ENCODE measurements around the gene SKAP1. TPM values are rescaled to one million over a fixed set of nuclear protein-coding genes. Genes with fewer than 3 reads are reported as not detected.
A peak's percentile ranks its signal among the peaks of the same experiment; 100 is the strongest.

The SKAP1 gene
- total and polyA plus RNA-seq, 2 experiments from 2014 or later = 0.27 TPM; not detected in 1

- TF ChIP-seq ETS1 (IDR thresholded peaks at IDR 0.05) = no peak
Measured at GRCh38 chr17:48460052-48460451, 30.0 kb upstream of the SKAP1 start (continued).

DNA sequence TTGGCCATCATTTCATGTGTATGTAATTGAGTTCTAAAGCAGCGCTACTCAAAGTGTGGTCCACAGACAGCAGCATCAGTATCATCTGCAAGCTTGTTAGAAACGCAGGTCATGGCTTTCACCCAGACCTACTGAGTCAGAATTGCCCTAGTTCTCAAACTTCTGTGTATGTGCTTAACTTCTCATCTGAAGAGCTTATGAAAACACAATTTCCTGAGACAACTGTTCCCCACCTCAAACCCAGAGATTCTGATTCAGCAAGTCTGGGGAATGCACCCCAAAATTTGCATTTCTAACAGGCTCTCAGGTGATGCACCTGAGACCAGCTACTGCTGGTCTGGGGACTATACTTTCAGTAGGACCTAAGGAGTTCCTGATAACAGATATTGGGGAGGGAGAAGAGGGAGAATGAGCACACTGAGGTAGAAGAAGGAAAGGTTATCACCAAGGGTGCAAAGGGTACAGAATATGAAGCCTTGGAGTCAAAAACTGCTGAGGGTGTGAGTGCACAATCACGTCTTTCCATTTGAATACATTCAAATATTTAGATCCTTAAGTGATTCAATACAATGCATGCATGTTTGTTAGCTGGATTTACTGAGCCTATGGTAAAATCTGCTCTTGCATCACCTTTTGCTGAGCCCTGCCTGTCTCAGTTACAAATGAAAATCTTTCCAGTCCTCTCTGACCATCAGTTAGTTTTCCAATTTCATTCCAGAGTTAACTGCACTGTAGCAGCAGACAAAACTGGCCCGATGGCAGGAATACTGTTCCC is 29.2 kb upstream of the SKAP1 start:
- Histone ChIP-seq H3K4me3 (no peak overlapping the region), H3K4me1 (ENCODE audit: insufficient read depth) (peaks cover 29% of the 10 kb centered on the region), H3K79me2 (replicated peaks; ENCODE audit: insufficient read depth) (no peaks in the 10 kb centered on the region), H3K4me2 (no peak overlapping the region), H3K27ac (ENCODE audit: low read depth) (no peak overlapping the region), H3K36me3 (ENCODE audit: insufficient read depth) (no peaks in the 10 kb centered on the region), H3F3A (replicated peaks; ENCODE audit: low read depth) (no peaks in the 10 kb centered on the region), H3K9me2 (ENCODE audit: insufficient read depth) (no peaks in the 10 kb centered on the region), H3K27me3 (ENCODE audit: insufficient read depth) (peaks cover 28% of the 10 kb centered on the region), H4K20me1 (replicated peaks; ENCODE audit: insufficient read depth) (no peaks in the 10 kb centered on the region), H2AFZ (peak overlapping the region; percentile 30; the same call in 1 of the 2 replicates)
- H3K4me1 Mint-ChIP-seq = peaks cover 23% of the 10 kb centered on the region
- peaks cover 8% of the 10 kb centered on the region; the same call in 2 of the 3 replicates for H3K9me3 Mint-ChIP-seq
- H3K36me3 Mint-ChIP-seq (ENCODE audit: low read depth) = no peaks in the 10 kb centered on the region
- ATAC-seq = no peak
- no peak overlapping the region for H3K4me3 Mint-ChIP-seq
- H3K27me3 Mint-ChIP-seq (ENCODE audit: insufficient read depth, low read depth, poor library complexity) = peaks cover 18% of the 10 kb centered on the region
- no peak for DNase-seq (ENCODE audit: low spot score)
- H3K27ac Mint-ChIP-seq = no peak overlapping the region
- TF ChIP-seq NANOG (IDR thresholded peaks at IDR 0.05; ENCODE audit: borderline replicate concordance) (no peak), ZNF114 (CRISPR knock-in tag; IDR thresholded peaks at IDR 0.05) (no peak), EZH2phosphoT487 (IDR thresholded peaks at IDR 0.05; ENCODE audit: unreplicated experiment) (no peak), POLR2AphosphoS5 (IDR thresholded peaks at IDR 0.05; ENCODE audit: low read depth) (no peak), ETS1 (IDR thresholded peaks at IDR 0.05) (no peak), STAT1 (IDR thresholded peaks at IDR 0.05; ENCODE audit: unreplicated experiment) (no peak), JUNB (IDR thresholded peaks at IDR 0.05; ENCODE audit: unreplicated experiment) (no peak), CREB1 (CRISPR knock-in tag; IDR thresholded peaks at IDR 0.05; ENCODE audit: low read depth) (no peak)
- TF ChIP-seq, protein P1, sequence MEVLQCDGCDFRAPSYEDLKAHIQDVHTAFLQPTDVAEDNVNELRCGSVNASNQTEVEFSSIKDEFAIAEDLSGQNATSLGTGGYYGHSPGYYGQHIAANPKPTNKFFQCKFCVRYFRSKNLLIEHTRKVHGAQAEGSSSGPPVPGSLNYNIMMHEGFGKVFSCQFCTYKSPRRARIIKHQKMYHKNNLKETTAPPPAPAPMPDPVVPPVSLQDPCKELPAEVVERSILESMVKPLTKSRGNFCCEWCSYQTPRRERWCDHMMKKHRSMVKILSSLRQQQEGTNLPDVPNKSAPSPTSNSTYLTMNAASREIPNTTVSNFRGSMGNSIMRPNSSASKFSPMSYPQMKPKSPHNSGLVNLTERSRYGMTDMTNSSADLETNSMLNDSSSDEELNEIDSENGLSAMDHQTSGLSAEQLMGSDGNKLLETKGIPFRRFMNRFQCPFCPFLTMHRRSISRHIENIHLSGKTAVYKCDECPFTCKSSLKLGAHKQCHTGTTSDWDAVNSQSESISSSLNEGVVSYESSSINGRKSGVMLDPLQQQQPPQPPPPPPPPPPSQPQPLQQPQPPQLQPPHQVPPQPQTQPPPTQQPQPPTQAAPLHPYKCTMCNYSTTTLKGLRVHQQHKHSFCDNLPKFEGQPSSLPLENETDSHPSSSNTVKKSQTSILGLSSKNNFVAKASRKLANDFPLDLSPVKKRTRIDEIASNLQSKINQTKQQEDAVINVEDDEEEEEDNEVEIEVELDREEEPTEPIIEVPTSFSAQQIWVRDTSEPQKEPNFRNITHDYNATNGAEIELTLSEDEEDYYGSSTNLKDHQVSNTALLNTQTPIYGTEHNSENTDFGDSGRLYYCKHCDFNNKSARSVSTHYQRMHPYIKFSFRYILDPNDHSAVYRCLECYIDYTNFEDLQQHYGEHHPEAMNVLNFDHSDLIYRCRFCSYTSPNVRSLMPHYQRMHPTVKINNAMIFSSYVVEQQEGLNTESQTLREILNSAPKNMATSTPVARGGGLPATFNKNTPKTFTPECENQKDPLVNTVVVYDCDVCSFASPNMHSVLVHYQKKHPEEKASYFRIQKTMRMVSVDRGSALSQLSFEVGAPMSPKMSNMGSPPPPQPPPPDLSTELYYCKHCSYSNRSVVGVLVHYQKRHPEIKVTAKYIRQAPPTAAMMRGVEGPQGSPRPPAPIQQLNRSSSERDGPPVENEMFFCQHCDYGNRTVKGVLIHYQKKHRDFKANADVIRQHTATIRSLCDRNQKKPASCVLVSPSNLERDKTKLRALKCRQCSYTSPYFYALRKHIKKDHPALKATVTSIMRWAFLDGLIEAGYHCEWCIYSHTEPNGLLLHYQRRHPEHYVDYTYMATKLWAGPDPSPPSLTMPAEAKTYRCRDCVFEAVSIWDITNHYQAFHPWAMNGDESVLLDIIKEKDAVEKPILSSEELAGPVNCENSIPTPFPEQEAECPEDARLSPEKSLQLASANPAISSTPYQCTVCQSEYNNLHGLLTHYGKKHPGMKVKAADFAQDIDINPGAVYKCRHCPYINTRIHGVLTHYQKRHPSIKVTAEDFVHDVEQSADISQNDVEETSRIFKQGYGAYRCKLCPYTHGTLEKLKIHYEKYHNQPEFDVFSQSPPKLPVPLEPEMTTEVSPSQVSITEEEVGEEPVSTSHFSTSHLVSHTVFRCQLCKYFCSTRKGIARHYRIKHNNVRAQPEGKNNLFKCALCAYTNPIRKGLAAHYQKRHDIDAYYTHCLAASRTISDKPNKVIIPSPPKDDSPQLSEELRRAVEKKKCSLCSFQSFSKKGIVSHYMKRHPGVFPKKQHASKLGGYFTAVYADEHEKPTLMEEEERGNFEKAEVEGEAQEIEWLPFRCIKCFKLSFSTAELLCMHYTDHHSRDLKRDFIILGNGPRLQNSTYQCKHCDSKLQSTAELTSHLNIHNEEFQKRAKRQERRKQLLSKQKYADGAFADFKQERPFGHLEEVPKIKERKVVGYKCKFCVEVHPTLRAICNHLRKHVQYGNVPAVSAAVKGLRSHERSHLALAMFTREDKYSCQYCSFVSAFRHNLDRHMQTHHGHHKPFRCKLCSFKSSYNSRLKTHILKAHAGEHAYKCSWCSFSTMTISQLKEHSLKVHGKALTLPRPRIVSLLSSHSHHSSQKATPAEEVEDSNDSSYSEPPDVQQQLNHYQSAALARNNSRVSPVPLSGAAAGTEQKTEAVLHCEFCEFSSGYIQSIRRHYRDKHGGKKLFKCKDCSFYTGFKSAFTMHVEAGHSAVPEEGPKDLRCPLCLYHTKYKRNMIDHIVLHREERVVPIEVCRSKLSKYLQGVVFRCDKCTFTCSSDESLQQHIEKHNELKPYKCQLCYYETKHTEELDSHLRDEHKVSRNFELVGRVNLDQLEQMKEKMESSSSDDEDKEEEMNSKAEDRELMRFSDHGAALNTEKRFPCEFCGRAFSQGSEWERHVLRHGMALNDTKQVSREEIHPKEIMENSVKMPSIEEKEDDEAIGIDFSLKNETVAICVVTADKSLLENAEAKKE (CRISPR knock-in tag; IDR thresholded peaks at IDR 0.05) = no peak
- TF ChIP-seq, protein P2, sequence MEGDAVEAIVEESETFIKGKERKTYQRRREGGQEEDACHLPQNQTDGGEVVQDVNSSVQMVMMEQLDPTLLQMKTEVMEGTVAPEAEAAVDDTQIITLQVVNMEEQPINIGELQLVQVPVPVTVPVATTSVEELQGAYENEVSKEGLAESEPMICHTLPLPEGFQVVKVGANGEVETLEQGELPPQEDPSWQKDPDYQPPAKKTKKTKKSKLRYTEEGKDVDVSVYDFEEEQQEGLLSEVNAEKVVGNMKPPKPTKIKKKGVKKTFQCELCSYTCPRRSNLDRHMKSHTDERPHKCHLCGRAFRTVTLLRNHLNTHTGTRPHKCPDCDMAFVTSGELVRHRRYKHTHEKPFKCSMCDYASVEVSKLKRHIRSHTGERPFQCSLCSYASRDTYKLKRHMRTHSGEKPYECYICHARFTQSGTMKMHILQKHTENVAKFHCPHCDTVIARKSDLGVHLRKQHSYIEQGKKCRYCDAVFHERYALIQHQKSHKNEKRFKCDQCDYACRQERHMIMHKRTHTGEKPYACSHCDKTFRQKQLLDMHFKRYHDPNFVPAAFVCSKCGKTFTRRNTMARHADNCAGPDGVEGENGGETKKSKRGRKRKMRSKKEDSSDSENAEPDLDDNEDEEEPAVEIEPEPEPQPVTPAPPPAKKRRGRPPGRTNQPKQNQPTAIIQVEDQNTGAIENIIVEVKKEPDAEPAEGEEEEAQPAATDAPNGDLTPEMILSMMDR (conservative IDR thresholded peaks at IDR 0.05; ENCODE audit: low read depth in 2 of 2) = no peak

Data from GM23338 (cell line).